ENCODE results near the gene COL13A1. TPM values are rescaled to one million over a fixed set of nuclear protein-coding genes. Genes with fewer than 3 reads are reported as not detected.

COL13A1 gene
- total RNA-seq, 1 donor from 2014 or later = 0.86 TPM

- no peak for FAIRE-seq
- peaks cover 5% of the 10 kb centered on the region for H3K9me3 Mint-ChIP-seq (ENCODE audit: unreplicated experiment)
- TF ChIP-seq EZH2 (IDR thresholded peaks at IDR 0.05; ENCODE audit: insufficient read depth, low read length) = no peak
Observed at GRCh38 chr10:69939481-69939880, 137.8 kb downstream of the COL13A1 start.

GRCh38 chr10:69941730-69942129 lies 140.0 kb downstream of the COL13A1 start:
- TF ChIP-seq CTCF (IDR thresholded peaks at IDR 0.05; ENCODE audit: insufficient read depth, low read depth, low read length) (no peak), EZH2 (IDR thresholded peaks at IDR 0.05; ENCODE audit: insufficient read depth, low read length) (no peak)
- no peak for DNase-seq (ENCODE audit: low read depth)
- H3K9me3 ChIP-seq (ENCODE audit: insufficient read depth, low read depth, low read length) = peaks cover 7% of the 10 kb centered on the region

More at GRCh38 chr10:69939481-69939880, 137.8 kb downstream of the COL13A1 start:
- Mint-ChIP-seq H3K4me1 (ENCODE audit: low read depth, unreplicated experiment) (no peaks in the 10 kb centered on the region), H3K27me3 (ENCODE audit: low read depth, unreplicated experiment) (peaks cover 39% of the 10 kb centered on the region), H3K27ac (ENCODE audit: unreplicated experiment) (no peak overlapping the region), H3K36me3 (ENCODE audit: low read depth, unreplicated experiment) (peaks cover 4% of the 10 kb centered on the region), H3K4me3 (ENCODE audit: unreplicated experiment) (no peak overlapping the region)
- no peak overlapping the region for H3K27ac ChIP-seq (ENCODE audit: low read depth, low read length)
- H3K4me2 ChIP-seq (ENCODE audit: low read length) = no peak overlapping the region
- H3K4me1 ChIP-seq (ENCODE audit: insufficient read depth, low read length) = no peaks in the 10 kb centered on the region
- H3K9ac ChIP-seq (ENCODE audit: low read length) = no peak overlapping the region
- H3K36me3 ChIP-seq (ENCODE audit: insufficient read depth, low read length) = peaks cover 2% of the 10 kb centered on the region
- DNase-seq (ENCODE audit: low read depth) = no peak
- no peak overlapping the region for H3K4me3 ChIP-seq (ENCODE audit: insufficient read depth, low read depth, low read length)
- H3K9me3 ChIP-seq (ENCODE audit: insufficient read depth, low read depth, low read length) = peaks cover 7% of the 10 kb centered on the region
- H3K27me3 ChIP-seq (ENCODE audit: insufficient read depth, low read length) = no peaks in the 10 kb centered on the region
- no peaks in the 10 kb centered on the region for H3K79me2 ChIP-seq (ENCODE audit: insufficient read depth, low read length)
- H2AFZ ChIP-seq (ENCODE audit: low read depth, low read length) = no peak overlapping the region
- no peaks in the 10 kb centered on the region for H4K20me1 ChIP-seq (ENCODE audit: insufficient read depth, low read length)

GRCh38 chr10:69943292-69943820 lies 141.7 kb downstream of the COL13A1 start:
- Histone ChIP-seq H2AFZ (ENCODE audit: low read depth, low read length) (no peak overlapping the region), H3K4me1 (ENCODE audit: insufficient read depth, low read length) (no peaks in the 10 kb centered on the region), H3K27me3 (ENCODE audit: insufficient read depth, low read length) (no peaks in the 10 kb centered on the region), H3K9me3 (ENCODE audit: insufficient read depth, low read depth, low read length) (peaks cover 7% of the 10 kb centered on the region), H3K4me3 (ENCODE audit: insufficient read depth, low read depth, low read length) (no peak overlapping the region), H3K36me3 (ENCODE audit: insufficient read depth, low read length) (no peaks in the 10 kb centered on the region), H3K4me2 (ENCODE audit: low read length) (no peak overlapping the region), H3K27ac (ENCODE audit: low read depth, low read length) (no peak overlapping the region), H4K20me1 (ENCODE audit: insufficient read depth, low read length) (no peaks in the 10 kb centered on the region), H3K79me2 (ENCODE audit: insufficient read depth, low read length) (no peaks in the 10 kb centered on the region), H3K9ac (ENCODE audit: low read length) (no peak overlapping the region)
- peaks cover 31% of the 10 kb centered on the region for H3K27me3 Mint-ChIP-seq (ENCODE audit: low read depth, unreplicated experiment)
- H3K36me3 Mint-ChIP-seq (ENCODE audit: low read depth, unreplicated experiment) = peaks cover 4% of the 10 kb centered on the region
- FAIRE-seq (no peak), DNase-seq (ENCODE audit: low read depth) (no peak)
- H3K9me3 Mint-ChIP-seq (ENCODE audit: unreplicated experiment) = peaks cover 5% of the 10 kb centered on the region
- H3K4me3 Mint-ChIP-seq (ENCODE audit: unreplicated experiment) = no peak overlapping the region
- no peak overlapping the region for H3K27ac Mint-ChIP-seq (ENCODE audit: unreplicated experiment)
- TF ChIP-seq CTCF (IDR thresholded peaks at IDR 0.05; ENCODE audit: insufficient read depth, low read depth, low read length) (no peak), EZH2 (IDR thresholded peaks at IDR 0.05; ENCODE audit: insufficient read depth, low read length) (no peak)
- no peaks in the 10 kb centered on the region for H3K4me1 Mint-ChIP-seq (ENCODE audit: low read depth, unreplicated experiment)

More at GRCh38 chr10:69941730-69942129, 140.0 kb downstream of the COL13A1 start:
- H2AFZ ChIP-seq (ENCODE audit: low read depth, low read length) = no peak overlapping the region
- no peaks in the 10 kb centered on the region for H3K79me2 ChIP-seq (ENCODE audit: insufficient read depth, low read length)
- no peak for FAIRE-seq
- Mint-ChIP-seq H3K4me3 (ENCODE audit: unreplicated experiment) (no peak overlapping the region), H3K27ac (ENCODE audit: unreplicated experiment) (no peak overlapping the region), H3K4me1 (ENCODE audit: low read depth, unreplicated experiment) (no peaks in the 10 kb centered on the region), H3K9me3 (ENCODE audit: unreplicated experiment) (peaks cover 5% of the 10 kb centered on the region), H3K36me3 (ENCODE audit: low read depth, unreplicated experiment) (peaks cover 4% of the 10 kb centered on the region), H3K27me3 (ENCODE audit: low read depth, unreplicated experiment) (peaks cover 26% of the 10 kb centered on the region)
- H3K36me3 ChIP-seq (ENCODE audit: insufficient read depth, low read length) = no peaks in the 10 kb centered on the region
- no peaks in the 10 kb centered on the region for H4K20me1 ChIP-seq (ENCODE audit: insufficient read depth, low read length)
- no peak overlapping the region for H3K9ac ChIP-seq (ENCODE audit: low read length)
- H3K4me2 ChIP-seq (ENCODE audit: low read length) = no peak overlapping the region
- H3K4me1 ChIP-seq (ENCODE audit: insufficient read depth, low read length) = no peaks in the 10 kb centered on the region
- H3K4me3 ChIP-seq (ENCODE audit: insufficient read depth, low read depth, low read length) = no peak overlapping the region
- H3K27me3 ChIP-seq (ENCODE audit: insufficient read depth, low read length) = no peaks in the 10 kb centered on the region
- H3K27ac ChIP-seq (ENCODE audit: low read depth, low read length) = no peak overlapping the region

Measured in astrocyte (in vitro differentiated cells and primary cell).